ENCODE results near the gene FAM53B. TPM values are rescaled to one million over a fixed set of nuclear protein-coding genes. Genes with fewer than 3 reads are reported as not detected.

The FAM53B gene
- total and polyA plus RNA-seq, 3 experiments from 2014 or later: 28.8 to 41.6 (median 29.2) TPM

GRCh38 chr10:124707144-124707467, 37.1 kb downstream of the FAM53B start:
- no peaks in the 10 kb centered on the region for H3K9me3 ChIP-seq (ENCODE audit: low read length)
- H3K4me1 ChIP-seq (ENCODE audit: insufficient read depth, low read length): peaks cover 91% of the 10 kb centered on the region
- peak in 1 of 5 donors; percentile 27 for DNase-seq
- Mint-ChIP-seq H3K4me3 (peak overlapping the region in 3 of 7 donors; percentile 22 to 67 (median 35)), H3K4me1 (peaks cover 90 to 94% (median 93%) of the 10 kb centered on the region in 3 donors), H3K9me3 (no peaks in the 10 kb centered on the region), H3K27ac (peak overlapping the region; percentile 88 to 98 (median 93)), H3K36me3 (peaks cover 0 to 59% (median 2%) of the 10 kb centered on the region in 3 donors), H3K27me3 (no peaks in the 10 kb centered on the region)
- no peak overlapping the region for H3K27ac ChIP-seq (ENCODE audit: low read depth, low read length)
- H3K36me3 ChIP-seq (ENCODE audit: insufficient read depth, low read length): peaks cover 4% of the 10 kb centered on the region
- H3K27me3 ChIP-seq (ENCODE audit: insufficient read depth, low read length, poor library complexity, severe bottlenecking): no peaks in the 10 kb centered on the region
- H3K4me3 ChIP-seq (ENCODE audit: low read length): no peak overlapping the region
- ChIA-PET POLR2A (interaction anchor here (1.2 to 2.6 kb wide), 2 partner anchors 10 to 11 kb away, joined by 3 to 14 read pairs; no protein-coding TSS in a partner anchor), CTCF (interaction anchor here (1.5 to 15.2 kb wide), 6 partner anchors 11 to 60 kb away, joined by 4 to 312 read pairs (median 34); no protein-coding TSS in a partner anchor)

- Histone ChIP-seq H3K4me1 (ENCODE audit: insufficient read depth, low read length) (peaks cover 96% of the 10 kb centered on the region), H3K36me3 (ENCODE audit: insufficient read depth, low read length) (peaks cover 4% of the 10 kb centered on the region), H3K4me3 (ENCODE audit: low read length) (no peak overlapping the region), H3K9me3 (ENCODE audit: low read length) (no peaks in the 10 kb centered on the region), H3K27ac (ENCODE audit: low read depth, low read length) (no peak overlapping the region), H3K27me3 (ENCODE audit: insufficient read depth, low read length, poor library complexity, severe bottlenecking) (no peaks in the 10 kb centered on the region)
- Mint-ChIP-seq H3K27ac (peak overlapping the region; percentile 62 to 98 (median 94)), H3K27me3 (no peaks in the 10 kb centered on the region), H3K36me3 (peaks cover 0 to 61% (median 2%) of the 10 kb centered on the region in 3 donors), H3K4me3 (peak overlapping the region in 3 of 7 donors; percentile 35 to 81 (median 39)), H3K9me3 (no peaks in the 10 kb centered on the region), H3K4me1 (peaks cover 95 to 99% (median 98%) of the 10 kb centered on the region in 3 donors)
- CTCF ChIA-PET: interaction anchor here (1.5 to 15.2 kb wide), 9 partner anchors 10 to 80 kb away, joined by 4 to 312 read pairs (median 8); no protein-coding TSS in a partner anchor
- POLR2A ChIA-PET: interaction anchor here (0.8 to 2.9 kb wide), 4 partner anchors 9 to 59 kb away, joined by 3 to 18 read pairs (median 3); no protein-coding TSS in a partner anchor
- peak in 1 of 5 donors; percentile 34 for DNase-seq
Observed at GRCh38 chr10:124706462-124707143, 37.6 kb downstream of the FAM53B start.

GRCh38 chr10:124705817-124706461, 38.2 kb downstream of the FAM53B start:
- H3K4me1 Mint-ChIP-seq: peaks cover 95 to 100% (median 99%) of the 10 kb centered on the region in 3 donors
- Histone ChIP-seq H3K9me3 (ENCODE audit: low read length) (no peaks in the 10 kb centered on the region), H3K27me3 (ENCODE audit: insufficient read depth, low read length, poor library complexity, severe bottlenecking) (no peaks in the 10 kb centered on the region), H3K4me3 (ENCODE audit: low read length) (no peak overlapping the region), H3K27ac (ENCODE audit: low read depth, low read length) (no peak overlapping the region), H3K4me1 (ENCODE audit: insufficient read depth, low read length) (peaks cover 100% of the 10 kb centered on the region), H3K36me3 (ENCODE audit: insufficient read depth, low read length) (peaks cover 4% of the 10 kb centered on the region)
- peak in 1 of 5 donors; percentile 54 for DNase-seq
- H3K4me3 Mint-ChIP-seq: peak overlapping the region in 2 of 7 donors; percentile 39 to 81
- peaks cover 0 to 61% (median 2%) of the 10 kb centered on the region in 3 donors for H3K36me3 Mint-ChIP-seq
- CTCF ChIA-PET: interaction anchor here (0.8 to 15.2 kb wide), 14 partner anchors 9 to 79 kb away, joined by 3 to 312 read pairs (median 4); no protein-coding TSS in a partner anchor
- H3K27ac Mint-ChIP-seq: peak overlapping the region; percentile 62 to 98 (median 94)
- H3K27me3 Mint-ChIP-seq: no peaks in the 10 kb centered on the region
- POLR2A ChIA-PET: interaction anchor here (0.8 to 2.9 kb wide), 4 partner anchors 9 to 58 kb away, joined by 3 to 18 read pairs (median 3); no protein-coding TSS in a partner anchor
- no peaks in the 10 kb centered on the region for H3K9me3 Mint-ChIP-seq

- Histone ChIP-seq H3K4me1 (ENCODE audit: insufficient read depth, low read length) (peaks cover 99% of the 10 kb centered on the region), H3K4me3 (ENCODE audit: low read length) (no peak overlapping the region), H3K27me3 (ENCODE audit: insufficient read depth, low read length, poor library complexity, severe bottlenecking) (no peaks in the 10 kb centered on the region), H3K27ac (ENCODE audit: low read depth, low read length) (no peak overlapping the region), H3K9me3 (ENCODE audit: low read length) (no peaks in the 10 kb centered on the region), H3K36me3 (ENCODE audit: insufficient read depth, low read length) (peaks cover 4% of the 10 kb centered on the region)
- Mint-ChIP-seq H3K27ac (peak overlapping the region; percentile 82 to 99 (median 96)), H3K4me1 (peaks cover 95 to 100% (median 99%) of the 10 kb centered on the region in 3 donors), H3K9me3 (no peaks in the 10 kb centered on the region), H3K4me3 (peak overlapping the region in 4 of 7 donors; percentile 15 to 56 (median 36)), H3K36me3 (peaks cover 0 to 61% (median 2%) of the 10 kb centered on the region in 3 donors), H3K27me3 (no peaks in the 10 kb centered on the region)
- ChIA-PET CTCF (interaction anchor here (0.8 to 15.2 kb wide), 13 partner anchors 9 to 165 kb away, joined by 3 to 312 read pairs (median 4); no protein-coding TSS in a partner anchor), POLR2A (interaction anchor here (1.2 to 2.9 kb wide), 2 partner anchors 11 to 13 kb away, joined by 3 to 18 read pairs; no protein-coding TSS in a partner anchor)
- DNase-seq: no peak
Observed at GRCh38 chr10:124705381-124705740, 38.8 kb downstream of the FAM53B start.

- ChIA-PET POLR2A (interaction anchor here (1.2 to 2.9 kb wide), 2 partner anchors 11 to 13 kb away, joined by 3 to 18 read pairs; no protein-coding TSS in a partner anchor), CTCF (interaction anchor here (0.8 to 15.2 kb wide), 14 partner anchors 8 to 164 kb away, joined by 3 to 312 read pairs (median 4); no protein-coding TSS in a partner anchor)
- peak in 1 of 5 donors; percentile 47 for DNase-seq
- no peaks in the 10 kb centered on the region for H3K9me3 Mint-ChIP-seq
- no peaks in the 10 kb centered on the region for H3K27me3 Mint-ChIP-seq
- Histone ChIP-seq H3K27ac (ENCODE audit: low read depth, low read length) (no peak overlapping the region), H3K36me3 (ENCODE audit: insufficient read depth, low read length) (peaks cover 4% of the 10 kb centered on the region), H3K4me1 (ENCODE audit: insufficient read depth, low read length) (peaks cover 99% of the 10 kb centered on the region), H3K4me3 (ENCODE audit: low read length) (no peak overlapping the region), H3K27me3 (ENCODE audit: insufficient read depth, low read length, poor library complexity, severe bottlenecking) (no peaks in the 10 kb centered on the region), H3K9me3 (ENCODE audit: low read length) (no peaks in the 10 kb centered on the region)
- peak overlapping the region; percentile 93 to 99 (median 98) for H3K27ac Mint-ChIP-seq
- peaks cover 0 to 66% (median 2%) of the 10 kb centered on the region in 3 donors for H3K36me3 Mint-ChIP-seq
- peaks cover 95 to 100% (median 99%) of the 10 kb centered on the region in 3 donors for H3K4me1 Mint-ChIP-seq
- H3K4me3 Mint-ChIP-seq: peak overlapping the region in 6 of 7 donors; percentile 10 to 86 (median 50)
Observed at GRCh38 chr10:124704428-124705380, 39.5 kb downstream of the FAM53B start.

GRCh38 chr10:124703778-124704427, 40.3 kb downstream of the FAM53B start:
- POLR2A ChIA-PET: interaction anchor here (2.9 kb wide), 1 partner anchor 14 kb away, joined by 18 read pairs; no protein-coding TSS in a partner anchor
- Mint-ChIP-seq H3K27ac (peak overlapping the region; percentile 93 to 99 (median 98)), H3K27me3 (no peaks in the 10 kb centered on the region)

More at GRCh38 chr10:124703778-124704427, 40.3 kb downstream of the FAM53B start:
- Mint-ChIP-seq H3K36me3 (peaks cover 0 to 72% (median 0%) of the 10 kb centered on the region in 3 donors), H3K4me3 (peak overlapping the region in 4 of 7 donors; percentile 34 to 70 (median 52)), H3K9me3 (no peaks in the 10 kb centered on the region), H3K4me1 (peaks cover 95 to 100% (median 99%) of the 10 kb centered on the region in 3 donors)
- Histone ChIP-seq H3K9me3 (ENCODE audit: low read length) (no peaks in the 10 kb centered on the region), H3K27me3 (ENCODE audit: insufficient read depth, low read length, poor library complexity, severe bottlenecking) (no peaks in the 10 kb centered on the region), H3K27ac (ENCODE audit: low read depth, low read length) (no peak overlapping the region), H3K36me3 (ENCODE audit: insufficient read depth, low read length) (peaks cover 4% of the 10 kb centered on the region), H3K4me3 (ENCODE audit: low read length) (no peak overlapping the region), H3K4me1 (ENCODE audit: insufficient read depth, low read length) (peaks cover 99% of the 10 kb centered on the region)
- DNase-seq: peak in 1 of 5 donors; percentile 11
- CTCF ChIA-PET: interaction anchor here (1.5 to 15.2 kb wide), 7 partner anchors 13 to 163 kb away, joined by 3 to 312 read pairs (median 12); no protein-coding TSS in a partner anchor

All from CD8-positive, alpha-beta memory T cell (primary cell).